Kidney (tissue), 14 donors: ENCODE results near the gene ECE1. TPM values are rescaled to one million over a fixed set of nuclear protein-coding genes. Genes with fewer than 3 reads are reported as not detected.

Experiments used
- DNase-seq, 5 donors: peaks; one replicate each; pipeline ENCODE4 v3.0.0-alpha.2; 2013 to 2020
- FAIRE-seq: peaks from 2 replicates; lab custom pipeline; 2012; peaks lifted over from hg19 to GRCh38; lab: Jason Lieb, UNC
- H3K27ac ChIP-seq, 2 donors: one replicate each; pipeline ENCODE4 v1.7.0; 2013; ENCODE audit warnings: low read depth in 2 of 2, low read length in 2 of 2, inconsistent platforms in 1 of 2
- H3K27me3 ChIP-seq: one replicate; pipeline ENCODE4 v1.7.1; 2013; ENCODE audit warnings: low read length, inconsistent platforms; ENCODE audit not compliant: control insufficient read depth, insufficient read depth
- H3K36me3 ChIP-seq, 3 donors: one replicate each; pipeline versions ENCODE4 v1.7.0 to v1.7.1; 2013; ENCODE audit warnings: low read length in 3 of 3, control low read depth in 1 of 3, inconsistent platforms in 1 of 3; ENCODE audit not compliant: insufficient read depth in 3 of 3, control insufficient read depth in 2 of 3
- H3K4me1 ChIP-seq, 3 donors: one replicate each; pipeline versions ENCODE4 v1.7.0 to v1.7.1; 2013; ENCODE audit warnings: low read length in 3 of 3, inconsistent platforms in 1 of 3, low read depth in 1 of 3; ENCODE audit not compliant: control insufficient read depth in 2 of 3, insufficient read depth in 2 of 3
- H3K4me3 ChIP-seq, 3 donors: one replicate each; pipeline versions ENCODE4 v1.7.0 to v1.8.1; 2013; ENCODE audit warnings: low read length in 3 of 3, control low read depth in 1 of 3, inconsistent platforms in 1 of 3
- H3K9ac ChIP-seq, 3 donors: one replicate each; pipeline versions ENCODE4 v1.7.0 to v1.7.1; 2013; ENCODE audit warnings: low read length in 3 of 3, control low read depth in 1 of 3, inconsistent platforms in 1 of 3
- H3K9me3 ChIP-seq, 3 donors: one replicate each; pipeline versions ENCODE4 v1.7.0 to v1.7.1; 2013; ENCODE audit warnings: low read length in 3 of 3, control low read depth in 1 of 3, inconsistent platforms in 1 of 3; ENCODE audit not compliant: control insufficient read depth in 2 of 3, insufficient read depth in 1 of 3
- intact Hi-C: fragments of 100-400 bp; cut with DNase I; formaldehyde crosslinking; loops from one replicate; pipeline ENCODE4 v1.11.1; 2022
- polyA plus RNA-seq: library from polyadenylated mRNA; stranded (reverse); fragments of 350-450 nt; fragmentation: Illumina TruSeq; extraction: RNeasy Lipid Tissue Mini Kit (QIAGEN cat#74804); gene quantifications from one replicate; pipeline ENCODE4 v1.2.3, GENCODE V29; 2014; ENCODE audit warnings: low read depth, low replicate concordance; ENCODE audit not compliant: insufficient read depth
- total RNA-seq: library from RNA; stranded (reverse); fragmentation: NEBNext Ultra II Directional; extraction: Animal tissue kit (Norgen Biotek cat#: 25700); gene quantifications from one replicate; pipeline ENCODE4 v1.2.1, GENCODE V29; 2021
- TF ChIP-seq, protein P1 (sequence below): IDR thresholded peaks from 3 replicates; pipeline ENCODE4 v1.5.1; 2012; ENCODE audit warnings: mild to moderate bottlenecking, moderate library complexity, borderline replicate concordance; ENCODE audit not compliant: insufficient read depth; ENCODE audit errors: extremely low read depth
- donor health status: control.
- donor health status: control.
- donor health status: control.
- donor health status: control.
- donor health status: control.
- donor health status: DM: yes; HTN: yes; CAD: no.
- donor health status: Normal renal cell carcinoma (clear cell type).

The ECE1 gene
- total and polyA plus RNA-seq, 2 donors from 2014 or later, result 30.8 to 128 TPM

DNA sequence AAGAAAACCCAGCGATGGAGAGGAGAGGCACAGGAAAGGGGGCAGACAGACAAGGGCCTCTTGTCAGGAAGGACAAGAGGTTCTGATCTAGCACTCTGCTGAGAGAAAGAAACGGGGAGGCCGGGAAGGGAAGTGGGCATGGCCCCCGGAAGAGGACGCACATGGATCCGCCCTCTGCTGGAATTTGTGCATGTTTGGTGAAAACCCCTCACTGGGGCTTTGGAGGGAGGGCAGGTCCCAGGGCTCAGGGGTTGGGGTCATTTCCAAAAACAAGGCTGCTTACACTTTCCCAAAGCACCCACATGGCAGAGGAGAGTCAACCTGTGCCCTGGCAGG lies 32.4 kb upstream of the ECE1 start:
- H3K4me3 ChIP-seq, result no peak overlapping the region
- FAIRE-seq, result no peak
- peaks cover 0 to 55% (median 31%) of the 10 kb centered on the region in 3 donors for H3K4me1 ChIP-seq
- H3K9ac ChIP-seq, result peak overlapping the region in 1 of 3 donors; percentile 55
- peak overlapping the region; percentile 80 for H3K27ac ChIP-seq
- H3K36me3 ChIP-seq, result no peaks in the 10 kb centered on the region
- no peaks in the 10 kb centered on the region for H3K27me3 ChIP-seq
- DNase-seq, result no peak
- intact Hi-C loops, result no loop called here
- H3K9me3 ChIP-seq, result no peaks in the 10 kb centered on the region
- TF ChIP-seq, protein P1, sequence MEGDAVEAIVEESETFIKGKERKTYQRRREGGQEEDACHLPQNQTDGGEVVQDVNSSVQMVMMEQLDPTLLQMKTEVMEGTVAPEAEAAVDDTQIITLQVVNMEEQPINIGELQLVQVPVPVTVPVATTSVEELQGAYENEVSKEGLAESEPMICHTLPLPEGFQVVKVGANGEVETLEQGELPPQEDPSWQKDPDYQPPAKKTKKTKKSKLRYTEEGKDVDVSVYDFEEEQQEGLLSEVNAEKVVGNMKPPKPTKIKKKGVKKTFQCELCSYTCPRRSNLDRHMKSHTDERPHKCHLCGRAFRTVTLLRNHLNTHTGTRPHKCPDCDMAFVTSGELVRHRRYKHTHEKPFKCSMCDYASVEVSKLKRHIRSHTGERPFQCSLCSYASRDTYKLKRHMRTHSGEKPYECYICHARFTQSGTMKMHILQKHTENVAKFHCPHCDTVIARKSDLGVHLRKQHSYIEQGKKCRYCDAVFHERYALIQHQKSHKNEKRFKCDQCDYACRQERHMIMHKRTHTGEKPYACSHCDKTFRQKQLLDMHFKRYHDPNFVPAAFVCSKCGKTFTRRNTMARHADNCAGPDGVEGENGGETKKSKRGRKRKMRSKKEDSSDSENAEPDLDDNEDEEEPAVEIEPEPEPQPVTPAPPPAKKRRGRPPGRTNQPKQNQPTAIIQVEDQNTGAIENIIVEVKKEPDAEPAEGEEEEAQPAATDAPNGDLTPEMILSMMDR, result no peak

GRCh38 chr1:21321963-21322680 lies 31.9 kb upstream of the ECE1 start:
- no peaks in the 10 kb centered on the region for H3K36me3 ChIP-seq
- peaks cover 0 to 55% (median 35%) of the 10 kb centered on the region in 3 donors for H3K4me1 ChIP-seq
- H3K9me3 ChIP-seq, result no peaks in the 10 kb centered on the region
- H3K27ac ChIP-seq, result peak overlapping the region; percentile 80
- H3K4me3 ChIP-seq, result no peak overlapping the region
- no peaks in the 10 kb centered on the region for H3K27me3 ChIP-seq
- intact Hi-C loops, result no loop called here
- peak overlapping the region in 1 of 3 donors; percentile 55 for H3K9ac ChIP-seq
- peak in 1 of 5 donors; percentile 62 for DNase-seq
- TF ChIP-seq, protein P1, result no peak
- FAIRE-seq, result no peak

GRCh38 chr1:21320410-21321108 lies 30.3 kb upstream of the ECE1 start:
- Histone ChIP-seq H3K27me3 (no peaks in the 10 kb centered on the region), H3K27ac (no peak overlapping the region), H3K36me3 (no peaks in the 10 kb centered on the region), H3K9me3 (no peaks in the 10 kb centered on the region), H3K4me3 (no peak overlapping the region), H3K4me1 (peaks cover 0 to 47% (median 34%) of the 10 kb centered on the region in 3 donors), H3K9ac (no peak overlapping the region)
- FAIRE-seq, result no peak
- TF ChIP-seq, protein P1, result no peak
- DNase-seq, result no peak
- intact Hi-C loops, result no loop called here
